Mucosa of rectum (tissue), 2 donors: ENCODE results near the gene RAC2.
"Not testable (repeated sequence)": the region's sequence is repeated elsewhere in the genome, so short reads cannot be mapped to it uniquely, and the experiment has no call there.

Experiments
- H3K27ac ChIP-seq, 2 donors: one replicate each; pipeline ENCODE4 v1.7.0; 2013; ENCODE audit warnings: inconsistent platforms in 2 of 2, low read depth in 2 of 2, low read length in 2 of 2
- H3K27me3 ChIP-seq, 2 donors: one replicate each; pipeline ENCODE4 v1.7.0; 2013; ENCODE audit warnings: low read length in 2 of 2; ENCODE audit not compliant: control insufficient read depth in 2 of 2, insufficient read depth in 2 of 2
- H3K36me3 ChIP-seq, 2 donors: one replicate each; pipeline ENCODE4 v1.7.0; 2013; ENCODE audit warnings: low read length in 2 of 2; ENCODE audit not compliant: control insufficient read depth in 2 of 2, insufficient read depth in 2 of 2
- H3K4me1 ChIP-seq, 2 donors: one replicate each; pipeline ENCODE4 v1.7.0; 2013; ENCODE audit warnings: low read length in 2 of 2, mild to moderate bottlenecking in 1 of 2; ENCODE audit not compliant: control insufficient read depth in 2 of 2, insufficient read depth in 2 of 2
- H3K4me3 ChIP-seq, 2 donors: one replicate each; pipeline ENCODE4 v1.7.0; 2013; ENCODE audit warnings: low read length in 2 of 2
- H3K9ac ChIP-seq, 2 donors: one replicate each; pipeline ENCODE4 v1.7.0; 2013; ENCODE audit warnings: low read length in 2 of 2, low read depth in 1 of 2, mild to moderate bottlenecking in 1 of 2
- H3K9me3 ChIP-seq, 2 donors: one replicate each; pipeline ENCODE4 v1.7.0; 2013; ENCODE audit warnings: low read length in 2 of 2; ENCODE audit not compliant: control insufficient read depth in 2 of 2
- donor health status: healthy.
- donor health status: Normal muscosa, but diverticular disease.

RAC2 gene

GRCh38 chr22:37206118-37206840 is 37.8 kb downstream of the RAC2 start:
- no peak overlapping the region for H3K9ac ChIP-seq
- H3K9me3 ChIP-seq: no peaks in the 10 kb centered on the region
- no peaks in the 10 kb centered on the region for H3K36me3 ChIP-seq
- H3K4me1 ChIP-seq: no peaks in the 10 kb centered on the region
- no peak overlapping the region for H3K27ac ChIP-seq
- H3K27me3 ChIP-seq: no peaks in the 10 kb centered on the region
- no peak overlapping the region for H3K4me3 ChIP-seq

DNA sequence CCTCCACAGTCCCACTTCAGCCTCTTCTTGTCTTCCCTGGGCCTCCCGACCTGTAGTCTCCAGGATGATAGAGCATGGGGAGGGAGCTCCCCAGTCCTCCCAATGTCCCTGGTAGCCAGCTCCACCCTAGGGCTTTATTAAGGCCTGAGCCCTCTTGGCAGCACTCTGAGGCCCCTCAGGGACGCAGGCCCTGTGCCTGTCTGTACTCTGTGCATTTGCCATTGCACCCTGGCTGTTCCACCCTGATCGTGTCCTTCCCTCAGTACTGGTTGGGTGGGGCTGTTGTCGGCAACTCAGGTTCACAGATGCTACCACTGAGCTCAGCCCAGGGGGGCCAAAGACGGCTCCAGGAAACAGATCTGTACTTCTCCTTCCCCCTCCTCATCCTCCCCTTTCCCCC is 39.0 kb downstream of the RAC2 start:
- Histone ChIP-seq H3K9me3 (no peaks in the 10 kb centered on the region), H3K36me3 (no peaks in the 10 kb centered on the region), H3K9ac (no peak overlapping the region), H3K4me3 (no peak overlapping the region), H3K27me3 (no peaks in the 10 kb centered on the region), H3K4me1 (peaks cover under 1% of the 10 kb centered on the region in 2 donors), H3K27ac (no peak overlapping the region)

GRCh38 chr22:37204045-37204655 is 39.9 kb downstream of the RAC2 start:
- no peak overlapping the region for H3K27ac ChIP-seq

DNA sequence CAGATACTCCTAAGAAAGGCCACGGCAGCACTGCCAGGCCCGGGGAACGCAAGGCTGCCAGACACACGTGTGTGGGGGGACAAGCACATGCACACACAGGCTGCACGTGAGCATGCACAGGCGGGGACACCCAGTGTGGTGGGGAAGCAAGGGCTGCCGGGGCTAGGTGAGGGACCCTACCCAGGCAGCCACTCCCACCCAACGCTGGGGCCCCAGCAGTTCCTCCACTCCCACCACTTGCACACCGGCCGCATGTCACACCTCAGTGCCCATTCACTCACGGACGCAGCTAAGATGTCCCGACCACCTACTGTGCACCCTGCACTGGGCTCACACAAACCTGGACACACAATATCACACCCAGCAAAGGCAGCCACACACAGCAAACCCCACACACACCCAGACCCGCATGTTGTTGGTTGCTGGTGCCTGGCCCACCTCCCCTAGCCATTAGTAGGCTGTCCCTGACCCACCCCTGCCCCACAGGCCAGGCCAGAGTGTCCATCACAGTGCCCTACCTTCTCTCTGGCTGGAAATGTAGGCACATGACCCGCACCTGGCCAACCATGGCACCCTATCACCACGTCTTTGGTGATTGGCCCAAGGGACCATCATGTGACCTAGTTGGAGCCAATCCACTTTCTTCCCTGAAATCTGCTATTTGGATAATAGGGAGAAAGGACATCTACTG is 40.6 kb downstream of the RAC2 start:
- no peaks in the 10 kb centered on the region for H3K27me3 ChIP-seq
- peaks cover 7 to 10% of the 10 kb centered on the region in 2 donors for H3K4me1 ChIP-seq
- H3K36me3 ChIP-seq: no peaks in the 10 kb centered on the region
- H3K9ac ChIP-seq: no peak overlapping the region
- H3K9me3 ChIP-seq: no peaks in the 10 kb centered on the region
- no peak overlapping the region for H3K27ac ChIP-seq
- H3K4me3 ChIP-seq: no peak overlapping the region

More at GRCh38 chr22:37204045-37204655, 39.9 kb downstream of the RAC2 start:
- Histone ChIP-seq H3K27me3 (no peaks in the 10 kb centered on the region), H3K9ac (no peak overlapping the region), H3K36me3 (no peaks in the 10 kb centered on the region), H3K9me3 (no peaks in the 10 kb centered on the region), H3K4me1 (peaks cover 6 to 7% of the 10 kb centered on the region in 2 donors), H3K4me3 (no peak overlapping the region)

GRCh38 chr22:37202716-37203115 is 41.4 kb downstream of the RAC2 start:
- H3K4me3 ChIP-seq: no peak overlapping the region
- H3K9me3 ChIP-seq: no peaks in the 10 kb centered on the region
- H3K27ac ChIP-seq: no peak overlapping the region
- H3K9ac ChIP-seq: no peak overlapping the region
- peaks cover 14 to 17% of the 10 kb centered on the region in 2 donors for H3K4me1 ChIP-seq
- no peaks in the 10 kb centered on the region for H3K36me3 ChIP-seq
- H3K27me3 ChIP-seq: no peaks in the 10 kb centered on the region

DNA sequence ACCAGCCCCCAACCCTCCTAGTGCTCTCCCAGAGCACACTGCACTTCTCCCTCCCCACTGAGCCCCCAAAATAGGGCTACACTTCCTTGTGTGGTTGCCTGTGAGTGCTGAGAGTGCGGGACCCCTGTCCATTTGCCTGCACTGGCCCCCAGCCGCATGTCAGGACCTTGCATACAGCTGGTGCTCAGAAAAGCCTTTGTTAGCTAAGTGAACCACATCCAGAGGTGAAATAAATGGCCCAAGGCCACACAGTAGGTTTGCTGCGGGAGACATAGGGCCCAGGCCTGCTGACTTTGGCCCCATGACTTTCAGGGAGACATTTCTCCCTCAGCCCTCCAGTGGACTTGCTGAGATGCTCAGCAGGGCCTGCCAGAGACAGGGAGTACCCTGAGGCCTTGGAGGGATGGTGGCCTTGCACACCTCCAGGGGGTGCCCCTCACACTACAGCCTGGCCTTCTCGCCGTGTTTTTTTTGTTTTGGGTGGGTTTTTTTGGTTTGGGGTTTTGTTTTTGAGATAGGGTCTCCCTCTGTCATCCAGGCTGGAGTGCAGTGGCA is 42.0 kb downstream of the RAC2 start:
- H3K27ac ChIP-seq: no peak overlapping the region
- H3K27me3 ChIP-seq: no peaks in the 10 kb centered on the region
- H3K9me3 ChIP-seq: no peaks in the 10 kb centered on the region
- H3K4me3 ChIP-seq: no peak overlapping the region
- H3K4me1 ChIP-seq: peaks cover 20 to 24% of the 10 kb centered on the region in 2 donors
- H3K9ac ChIP-seq: no peak overlapping the region
- no peaks in the 10 kb centered on the region for H3K36me3 ChIP-seq

DNA sequence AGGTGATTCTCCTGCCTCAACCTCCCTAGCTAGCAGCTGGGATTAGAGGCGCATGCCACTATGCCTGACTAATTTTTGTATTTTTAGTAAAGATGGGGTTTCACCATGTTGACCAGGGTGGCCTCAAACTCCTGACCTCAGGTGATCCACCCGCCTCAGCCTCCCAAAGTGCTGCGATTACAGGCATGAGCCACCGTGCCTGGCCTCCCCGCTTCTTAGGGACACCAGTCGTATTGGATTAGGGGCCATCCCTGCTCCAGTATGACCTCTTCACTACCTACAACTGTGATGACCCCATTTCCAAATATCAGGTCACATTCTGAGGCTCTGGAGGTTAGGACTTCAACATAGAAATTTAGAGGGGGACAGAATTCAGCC is 42.6 kb downstream of the RAC2 start:
- not testable (repeated sequence) for H3K9me3 ChIP-seq, H3K27me3 ChIP-seq, H3K36me3 ChIP-seq, H3K4me3 ChIP-seq, H3K27ac ChIP-seq, H3K9ac ChIP-seq
- peaks cover 26 to 30% of the 10 kb centered on the region in 2 donors for H3K4me1 ChIP-seq

DNA sequence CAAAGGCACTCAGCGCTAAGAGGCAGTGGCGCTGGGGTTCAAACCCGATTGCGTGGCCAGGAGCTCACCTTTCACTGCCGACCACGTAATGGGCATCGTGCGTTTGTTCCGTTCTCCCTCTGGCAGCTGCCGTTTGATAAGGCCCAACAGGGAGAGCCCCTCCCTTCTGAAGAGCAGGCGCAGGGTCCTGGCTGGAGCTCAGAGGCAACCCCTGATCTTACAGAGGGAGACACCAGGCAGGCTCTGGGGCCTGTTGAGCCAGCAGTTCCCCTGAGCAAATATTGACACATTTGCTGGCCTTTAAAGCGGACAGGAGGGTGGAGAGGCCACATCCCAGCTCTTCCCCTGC is 44.3 kb downstream of the RAC2 start:
- H3K4me1 ChIP-seq: peaks cover 35 to 37% of the 10 kb centered on the region in 2 donors
- H3K27ac ChIP-seq: peak overlapping the region; percentile 61 to 62
- no peaks in the 10 kb centered on the region for H3K9me3 ChIP-seq
- H3K36me3 ChIP-seq: no peaks in the 10 kb centered on the region
- peak overlapping the region; percentile 76 to 95 for H3K9ac ChIP-seq
- H3K4me3 ChIP-seq: peak overlapping the region; percentile 77 to 90
- H3K27me3 ChIP-seq: no peaks in the 10 kb centered on the region

GRCh38 chr22:37199103-37199759 is 44.8 kb downstream of the RAC2 start:
- peak overlapping the region; percentile 95 to 98 for H3K9ac ChIP-seq
- no peaks in the 10 kb centered on the region for H3K27me3 ChIP-seq
- H3K4me3 ChIP-seq: peak overlapping the region; percentile 77 to 90
- H3K9me3 ChIP-seq: no peaks in the 10 kb centered on the region
- peaks cover 35 to 37% of the 10 kb centered on the region in 2 donors for H3K4me1 ChIP-seq
- peak overlapping the region; percentile 88 to 95 for H3K27ac ChIP-seq
- no peaks in the 10 kb centered on the region for H3K36me3 ChIP-seq
